NB4 (cell line): ENCODE measurements around the gene PHLDA3.

Experiments
- CTCF ChIP-seq: IDR thresholded peaks from one replicate; pipeline ENCODE4 v1.5.1; 2012; ENCODE audit warnings: low read depth, low read length
- MAX ChIP-seq: IDR thresholded peaks from 2 replicates; pipeline ENCODE4 v1.6.1; 2011; ENCODE audit warnings: low read depth, low read length

- TF ChIP-seq CTCF (no peak), MAX (no peak)
Measured at GRCh38 chr1:201509601-201510374, 40.8 kb upstream of the PHLDA3 start.
